Activated CD4-positive, alpha-beta memory T cell treated with anti-CD3 and anti-CD28 coated beads, Interleukin-2, amount 10 ng/mL, durations not matched to agents 7 days and 5 days (primary cell): ENCODE data around the gene EXPH5. TPM values are rescaled to one million over a fixed set of nuclear protein-coding genes. Genes with fewer than 3 reads are reported as not detected.
"Not testable (repeated sequence)": the region's sequence is repeated elsewhere in the genome, so short reads cannot be mapped to it uniquely, and the experiment has no call there.

ENCODE experiments used
- CTCF ChIA-PET: fragments of 350-600 bp; sonication (Branson Sonifier 250); formaldehyde crosslinking; loops from one replicate; lab custom pipeline; 2021; ENCODE audit warnings: antibody characterized with exemption, inconsistent platforms; lab: Charles Lee
- POLR2A ChIA-PET: fragments of 350-600 bp; sonication (Branson Sonifier 250); formaldehyde crosslinking; loops from one replicate; lab custom pipeline; 2021; ENCODE audit warnings: antibody characterized with exemption; lab: Charles Lee
- DNase-seq: peaks from one replicate; pipeline ENCODE4 v3.0.0-alpha.2; 2020
- H3K27ac Mint-ChIP-seq: one replicate; pipeline ENCODE4 v1.8.0; 2021; ENCODE audit warnings: mild to moderate bottlenecking, mixed read lengths
- H3K27me3 Mint-ChIP-seq: one replicate; pipeline ENCODE4 v1.8.0; 2021; ENCODE audit warnings: mixed read lengths
- H3K36me3 Mint-ChIP-seq: one replicate; pipeline ENCODE4 v1.8.0; 2021; ENCODE audit warnings: low read depth, mixed read lengths
- H3K4me1 Mint-ChIP-seq: one replicate; pipeline ENCODE4 v1.8.0; 2021; ENCODE audit warnings: mixed read lengths
- H3K4me3 Mint-ChIP-seq: one replicate; pipeline ENCODE4 v1.8.0; 2021; ENCODE audit warnings: mild to moderate bottlenecking, mixed read lengths
- H3K9me3 Mint-ChIP-seq: one replicate; pipeline ENCODE4 v1.8.0; 2021; ENCODE audit warnings: mixed read lengths
- total RNA-seq, 2 experiments: library from RNA; stranded (reverse); gene quantifications; one replicate each; pipeline ENCODE4 v1.2.3, GENCODE V29; 2021

EXPH5 gene
- total RNA-seq, 2 experiments from 2014 or later = 0.55 to 1.0 TPM

- no peaks in the 10 kb centered on the region for H3K36me3 Mint-ChIP-seq
- ChIA-PET POLR2A (no interaction called here), CTCF (no interaction called here)
- peaks cover 41% of the 10 kb centered on the region for H3K27me3 Mint-ChIP-seq
- H3K27ac Mint-ChIP-seq = no peak overlapping the region
- H3K4me3 Mint-ChIP-seq = no peak overlapping the region
- peaks cover 11% of the 10 kb centered on the region for H3K4me1 Mint-ChIP-seq
- no peaks in the 10 kb centered on the region for H3K9me3 Mint-ChIP-seq
- no peak for DNase-seq
Observed at GRCh38 chr11:108620958-108621772, 27.6 kb upstream of the EXPH5 start.

- no peak for DNase-seq
- H3K4me1 Mint-ChIP-seq = peaks cover 5% of the 10 kb centered on the region
- H3K4me3 Mint-ChIP-seq = no peak overlapping the region
- H3K36me3 Mint-ChIP-seq = no peaks in the 10 kb centered on the region
- CTCF ChIA-PET = no interaction called here
- peaks cover 34% of the 10 kb centered on the region for H3K27me3 Mint-ChIP-seq
- H3K27ac Mint-ChIP-seq = no peak overlapping the region
- POLR2A ChIA-PET = no interaction called here
- no peaks in the 10 kb centered on the region for H3K9me3 Mint-ChIP-seq
Observed at GRCh38 chr11:108618529-108618928, 25.0 kb upstream of the EXPH5 start.

GRCh38 chr11:108617055-108617454 lies 23.5 kb upstream of the EXPH5 start:
- POLR2A ChIA-PET = no interaction called here
- no peak for DNase-seq
- CTCF ChIA-PET = no interaction called here
- Mint-ChIP-seq H3K27me3 (peaks cover 26% of the 10 kb centered on the region), H3K27ac (no peak overlapping the region), H3K4me1 (peaks cover 5% of the 10 kb centered on the region), H3K4me3 (no peak overlapping the region), H3K9me3 (no peaks in the 10 kb centered on the region), H3K36me3 (no peaks in the 10 kb centered on the region)

- Mint-ChIP-seq H3K36me3 (no peaks in the 10 kb centered on the region), H3K27me3 (peaks cover 24% of the 10 kb centered on the region)
- CTCF ChIA-PET = no interaction called here
Observed at GRCh38 chr11:108616549-108616948, 23.0 kb upstream of the EXPH5 start.

GRCh38 chr11:108614086-108614485 lies 20.5 kb upstream of the EXPH5 start:
- DNase-seq = no peak
- H3K9me3 Mint-ChIP-seq = no peaks in the 10 kb centered on the region
- ChIA-PET POLR2A (no interaction called here), CTCF (no interaction called here)
- H3K36me3 Mint-ChIP-seq = no peaks in the 10 kb centered on the region
- no peak overlapping the region for H3K4me3 Mint-ChIP-seq
- H3K27ac Mint-ChIP-seq = no peak overlapping the region
- H3K4me1 Mint-ChIP-seq = no peaks in the 10 kb centered on the region
- H3K27me3 Mint-ChIP-seq = peaks cover 17% of the 10 kb centered on the region

More at GRCh38 chr11:108616549-108616948, 23.0 kb upstream of the EXPH5 start:
- H3K4me3 Mint-ChIP-seq = no peak overlapping the region
- no peak overlapping the region for H3K27ac Mint-ChIP-seq
- POLR2A ChIA-PET = no interaction called here
- H3K9me3 Mint-ChIP-seq = no peaks in the 10 kb centered on the region
- H3K4me1 Mint-ChIP-seq = peaks cover 3% of the 10 kb centered on the region
- no peak for DNase-seq

DNA sequence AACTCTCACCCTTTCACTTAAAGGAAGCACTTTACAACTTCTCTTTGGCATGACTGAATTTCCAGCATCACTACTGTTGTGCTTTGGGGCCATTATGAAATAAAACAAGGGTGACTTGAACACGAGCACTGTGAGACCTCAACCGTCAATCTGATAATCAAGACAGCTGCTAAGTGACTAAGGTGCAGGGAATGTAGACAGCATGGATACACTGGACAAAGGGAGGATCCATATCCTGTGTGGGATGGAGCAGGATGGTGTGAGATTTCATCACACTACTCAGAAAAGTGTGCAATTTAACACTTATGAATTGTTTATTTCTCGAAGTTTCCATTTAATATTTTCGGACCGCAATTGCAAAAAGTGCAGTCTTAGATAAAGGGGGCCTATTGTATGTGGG lies 16.1 kb upstream of the EXPH5 start:
- CTCF ChIA-PET = interaction anchor here (0.6 kb wide), 1 partner anchor 611 kb away, joined by 5 read pairs; no protein-coding TSS in a partner anchor
- no peak for DNase-seq
- Mint-ChIP-seq H3K27me3 (peaks cover 12% of the 10 kb centered on the region), H3K4me1 (no peaks in the 10 kb centered on the region), H3K4me3 (no peak overlapping the region), H3K36me3 (no peaks in the 10 kb centered on the region), H3K9me3 (no peaks in the 10 kb centered on the region), H3K27ac (no peak overlapping the region)
- POLR2A ChIA-PET = no interaction called here

DNA sequence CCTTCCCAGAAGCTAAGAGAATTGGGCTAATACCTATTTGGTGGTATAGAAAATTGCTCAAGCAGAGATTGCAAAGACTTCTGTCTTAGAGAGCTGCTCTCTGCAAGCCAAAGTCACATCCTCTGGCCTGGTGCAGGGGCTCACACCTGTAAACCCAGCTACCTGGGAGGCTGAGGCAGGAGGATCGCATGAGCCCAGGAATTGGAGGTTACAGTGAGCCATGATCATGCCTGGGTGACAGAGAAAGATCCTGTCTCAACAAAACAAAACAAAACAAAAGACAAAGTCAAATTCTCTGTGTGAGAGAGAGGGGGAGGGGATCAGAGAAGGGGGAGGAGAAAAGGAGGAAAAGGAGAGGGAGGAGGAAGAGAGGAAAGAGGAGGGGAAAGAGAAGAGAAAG lies 15.0 kb upstream of the EXPH5 start:
- Mint-ChIP-seq H3K4me1 (no peaks in the 10 kb centered on the region), H3K9me3 (no peaks in the 10 kb centered on the region), H3K4me3 (no peak overlapping the region), H3K36me3 (no peaks in the 10 kb centered on the region), H3K27ac (no peak overlapping the region), H3K27me3 (peaks cover 16% of the 10 kb centered on the region)
- no peak for DNase-seq
- POLR2A ChIA-PET = no interaction called here
- CTCF ChIA-PET = interaction anchor here (0.9 kb wide), 1 partner anchor 79 kb away, joined by 3 read pairs; no protein-coding TSS in a partner anchor

DNA sequence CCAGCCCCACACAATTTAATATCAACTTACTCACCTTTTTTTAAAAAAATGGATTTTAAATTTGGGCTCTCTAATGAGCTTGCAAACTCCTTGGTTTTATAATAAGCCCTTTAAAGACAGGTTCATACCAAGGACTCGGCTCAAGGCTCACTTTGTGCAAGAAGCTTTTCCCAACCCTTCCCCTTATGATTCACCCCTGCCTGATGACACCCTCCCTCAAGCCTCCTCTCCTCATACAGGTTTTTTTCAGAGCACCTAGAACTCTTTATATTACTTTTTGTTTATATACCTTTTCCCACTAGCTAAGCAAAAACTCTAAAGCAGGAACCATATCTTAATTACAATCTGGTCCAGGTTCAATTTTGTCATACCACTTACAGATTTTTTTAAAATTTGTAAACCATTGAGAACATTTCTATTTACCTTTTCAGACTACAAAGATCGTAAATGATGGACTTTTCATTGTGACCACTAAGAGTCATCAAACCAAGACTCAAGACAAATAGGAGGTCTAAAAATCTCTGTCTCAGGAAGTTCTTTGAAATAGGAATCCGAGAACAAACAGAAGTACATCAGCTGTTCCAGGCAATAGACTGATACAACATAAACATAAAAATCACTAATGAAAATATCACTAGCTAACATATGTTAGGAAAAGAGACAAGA lies 13.1 kb upstream of the EXPH5 start:
- no peaks in the 10 kb centered on the region for H3K4me1 Mint-ChIP-seq
- H3K4me3 Mint-ChIP-seq = no peak overlapping the region
- H3K36me3 Mint-ChIP-seq = no peaks in the 10 kb centered on the region
- ChIA-PET POLR2A (no interaction called here), CTCF (no interaction called here)
- no peak overlapping the region for H3K27ac Mint-ChIP-seq
- DNase-seq = no peak
- no peaks in the 10 kb centered on the region for H3K9me3 Mint-ChIP-seq
- peaks cover 19% of the 10 kb centered on the region for H3K27me3 Mint-ChIP-seq

DNA sequence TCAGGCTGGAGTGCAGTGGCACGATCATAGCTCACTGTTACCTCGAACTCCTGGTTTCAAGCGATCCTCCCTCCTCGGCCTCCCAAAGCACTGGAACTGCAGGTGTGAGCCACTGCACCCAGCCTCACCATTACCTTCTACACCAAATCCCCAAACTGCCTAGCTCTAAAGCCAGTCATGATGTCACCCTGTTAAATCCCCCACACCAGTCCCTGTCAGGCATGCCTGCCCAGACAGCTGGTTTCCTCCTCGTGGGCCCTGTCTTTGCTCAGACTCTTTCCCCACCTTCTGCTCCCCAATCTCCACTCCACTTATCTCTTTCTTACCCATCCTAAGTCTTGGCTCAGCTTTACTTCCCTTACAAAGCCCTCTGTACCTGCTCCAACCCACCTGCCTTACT lies 12.5 kb upstream of the EXPH5 start:
- no peaks in the 10 kb centered on the region for H3K4me1 Mint-ChIP-seq
- H3K9me3 Mint-ChIP-seq = no peaks in the 10 kb centered on the region
- POLR2A ChIA-PET = no interaction called here
- H3K4me3 Mint-ChIP-seq = no peak overlapping the region
- peaks cover 20% of the 10 kb centered on the region for H3K27me3 Mint-ChIP-seq
- DNase-seq = no peak
- H3K27ac Mint-ChIP-seq = no peak overlapping the region
- CTCF ChIA-PET = no interaction called here
- H3K36me3 Mint-ChIP-seq = no peaks in the 10 kb centered on the region

- DNase-seq, H3K4me3 Mint-ChIP-seq, H3K36me3 Mint-ChIP-seq, H3K27ac Mint-ChIP-seq, H3K9me3 Mint-ChIP-seq, CTCF ChIA-PET, POLR2A ChIA-PET, H3K4me1 Mint-ChIP-seq: not testable (repeated sequence)
- peaks cover 24% of the 10 kb centered on the region for H3K27me3 Mint-ChIP-seq
Observed at GRCh38 chr11:108602818-108603217, 9.2 kb upstream of the EXPH5 start.

- ChIA-PET POLR2A (no interaction called here), CTCF (no interaction called here)
- no peaks in the 10 kb centered on the region for H3K4me1 Mint-ChIP-seq
- H3K4me3 Mint-ChIP-seq = no peak overlapping the region
- H3K9me3 Mint-ChIP-seq = no peaks in the 10 kb centered on the region
- no peak for DNase-seq
- H3K27me3 Mint-ChIP-seq = peaks cover 24% of the 10 kb centered on the region
- no peaks in the 10 kb centered on the region for H3K36me3 Mint-ChIP-seq
- H3K27ac Mint-ChIP-seq = no peak overlapping the region
Observed at GRCh38 chr11:108601150-108601549, 7.6 kb upstream of the EXPH5 start.

DNA sequence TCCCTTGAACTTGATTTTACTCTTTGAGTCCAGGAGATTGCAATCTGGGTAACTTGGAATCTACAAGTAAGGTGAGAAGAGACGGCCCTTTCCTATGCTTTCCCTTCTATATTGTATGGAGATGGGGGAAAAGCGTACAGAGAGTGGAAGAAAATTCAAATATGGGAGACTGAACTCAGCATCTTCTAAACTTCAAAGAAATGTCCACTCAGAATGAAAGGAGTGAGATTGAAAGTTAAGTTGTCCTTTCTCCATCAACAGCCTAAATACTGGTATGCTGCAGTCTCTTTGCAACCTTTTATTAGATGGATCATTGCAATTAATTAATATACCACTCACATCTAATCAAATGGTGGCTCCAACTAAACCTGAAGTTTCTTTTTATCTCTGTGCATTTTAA lies 6.4 kb upstream of the EXPH5 start:
- H3K27ac Mint-ChIP-seq = no peak overlapping the region
- H3K27me3 Mint-ChIP-seq = peaks cover 33% of the 10 kb centered on the region
- no peak overlapping the region for H3K4me3 Mint-ChIP-seq
- H3K4me1 Mint-ChIP-seq = no peaks in the 10 kb centered on the region
- no peaks in the 10 kb centered on the region for H3K36me3 Mint-ChIP-seq
- ChIA-PET POLR2A (no interaction called here), CTCF (no interaction called here)
- H3K9me3 Mint-ChIP-seq = no peaks in the 10 kb centered on the region
- no peak for DNase-seq

DNA sequence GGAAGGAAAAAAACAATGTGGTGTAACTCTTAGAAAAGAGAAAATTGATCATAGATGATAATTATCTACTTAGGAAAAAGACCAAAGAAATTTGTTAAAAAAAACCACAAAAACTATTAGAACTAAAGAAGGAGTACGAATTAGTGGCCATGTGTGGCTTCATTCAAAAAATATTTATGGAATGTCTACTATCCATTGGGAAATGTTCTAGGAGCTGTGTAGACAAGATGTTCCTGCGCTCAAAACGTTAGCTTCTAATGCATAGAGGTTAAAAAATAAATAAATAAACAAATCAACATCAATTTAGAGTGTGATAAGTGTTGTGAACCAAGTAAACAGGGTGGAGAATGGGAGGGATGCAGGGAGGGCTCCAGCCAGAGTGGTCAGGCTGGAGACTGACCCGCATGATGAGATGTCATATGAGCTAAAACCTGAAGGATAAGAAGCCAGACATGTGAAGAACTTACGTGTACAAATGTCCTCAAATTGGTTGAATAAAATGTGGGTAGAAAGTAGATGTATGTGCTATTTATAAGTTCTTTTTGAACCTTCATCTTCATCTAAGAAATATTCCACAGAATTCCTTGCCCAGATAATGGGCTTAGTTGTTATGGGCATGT lies 4.3 kb upstream of the EXPH5 start:
- no peak overlapping the region for H3K4me3 Mint-ChIP-seq
- peaks cover 43% of the 10 kb centered on the region for H3K27me3 Mint-ChIP-seq
- no peak for DNase-seq
- no peak overlapping the region for H3K27ac Mint-ChIP-seq
- ChIA-PET POLR2A (no interaction called here), CTCF (no interaction called here)
- no peaks in the 10 kb centered on the region for H3K9me3 Mint-ChIP-seq
- peaks cover 4% of the 10 kb centered on the region for H3K36me3 Mint-ChIP-seq
- H3K4me1 Mint-ChIP-seq = peaks cover 9% of the 10 kb centered on the region
